GM19238 (cell line): Measurements from ENCODE around the gene ORC1.
A peak's percentile ranks its signal among the peaks of the same experiment; 100 is the strongest.

Source experiments
- DNase-seq: peaks from one replicate; pipeline ENCODE4 v3.0.0; 2011; ENCODE audit warnings: low spot score; ENCODE audit not compliant: insufficient read length

ORC1 gene

GRCh38 chr1:52404116-52404974 lies at the start of gene ORC1, which contains the start of gene PRPF38A:
ORC1 (minus strand) TSS chr1:52404423; CDS start chr1:52402223, 2,200 bp downstream.
PRPF38A (plus strand) TSS chr1:52404602; CDS start chr1:52404750, 148 bp downstream.
- DNase-seq, result peak; percentile 90

GRCh38 chr1:52444463-52444862 lies 40.2 kb upstream of the ORC1 start:
- DNase-seq, result no peak

GRCh38 chr1:52439976-52440375 lies 35.8 kb upstream of the ORC1 start:
- no peak for DNase-seq

- DNase-seq, result no peak
Observed at GRCh38 chr1:52436817-52437216, 32.6 kb upstream of the ORC1 start.

- no peak for DNase-seq
Observed at GRCh38 chr1:52435650-52436049, 31.4 kb upstream of the ORC1 start.

- no peak for DNase-seq
Observed at GRCh38 chr1:52435211-52435610, 31.0 kb upstream of the ORC1 start.

GRCh38 chr1:52432807-52433206 lies 28.6 kb upstream of the ORC1 start:
- DNase-seq, result no peak

- no peak for DNase-seq
Observed at GRCh38 chr1:52427152-52427551, 22.9 kb upstream of the ORC1 start.

GRCh38 chr1:52426371-52426770 lies 22.1 kb upstream of the ORC1 start:
- DNase-seq, result no peak

- DNase-seq, result no peak
Observed at GRCh38 chr1:52424813-52425212, 20.6 kb upstream of the ORC1 start.

- DNase-seq, result no peak
Observed at GRCh38 chr1:52424231-52424636, 20.0 kb upstream of the ORC1 start.

GRCh38 chr1:52423771-52424170 lies 19.5 kb upstream of the ORC1 start:
- no peak for DNase-seq

GRCh38 chr1:52423055-52423454 lies 18.8 kb upstream of the ORC1 start:
- no peak for DNase-seq

- no peak for DNase-seq
Observed at GRCh38 chr1:52420713-52421112, 16.5 kb upstream of the ORC1 start.

GRCh38 chr1:52416811-52417210 lies 12.6 kb upstream of the ORC1 start:
- DNase-seq, result no peak

GRCh38 chr1:52414942-52415341 lies 10.7 kb upstream of the ORC1 start:
- no peak for DNase-seq

GRCh38 chr1:52413410-52413989 lies 9.3 kb upstream of the ORC1 start:
- no peak for DNase-seq

GRCh38 chr1:52404975-52405338 lies 734 bp upstream of the ORC1 start:
- no peak for DNase-seq

GRCh38 chr1:52403566-52404115 lies 582 bp downstream of the ORC1 start:
- peak; percentile 41 for DNase-seq

GRCh38 chr1:52402860-52403240 lies 1.4 kb downstream of the ORC1 start:
- no peak for DNase-seq

- DNase-seq, result no peak
Observed at GRCh38 chr1:52400131-52400530, 4.1 kb downstream of the ORC1 start.

- no peak for DNase-seq
Observed at GRCh38 chr1:52399629-52400028, 4.6 kb downstream of the ORC1 start.

GRCh38 chr1:52393174-52393573 lies 11.0 kb downstream of the ORC1 start:
- DNase-seq, result no peak
